Measurements from ENCODE around the gene XIRP2.

XIRP2 gene

GRCh38 chr2:167187049-167187727 is 298.9 kb downstream of the XIRP2 start:
- TF ChIP-seq, protein P1, sequence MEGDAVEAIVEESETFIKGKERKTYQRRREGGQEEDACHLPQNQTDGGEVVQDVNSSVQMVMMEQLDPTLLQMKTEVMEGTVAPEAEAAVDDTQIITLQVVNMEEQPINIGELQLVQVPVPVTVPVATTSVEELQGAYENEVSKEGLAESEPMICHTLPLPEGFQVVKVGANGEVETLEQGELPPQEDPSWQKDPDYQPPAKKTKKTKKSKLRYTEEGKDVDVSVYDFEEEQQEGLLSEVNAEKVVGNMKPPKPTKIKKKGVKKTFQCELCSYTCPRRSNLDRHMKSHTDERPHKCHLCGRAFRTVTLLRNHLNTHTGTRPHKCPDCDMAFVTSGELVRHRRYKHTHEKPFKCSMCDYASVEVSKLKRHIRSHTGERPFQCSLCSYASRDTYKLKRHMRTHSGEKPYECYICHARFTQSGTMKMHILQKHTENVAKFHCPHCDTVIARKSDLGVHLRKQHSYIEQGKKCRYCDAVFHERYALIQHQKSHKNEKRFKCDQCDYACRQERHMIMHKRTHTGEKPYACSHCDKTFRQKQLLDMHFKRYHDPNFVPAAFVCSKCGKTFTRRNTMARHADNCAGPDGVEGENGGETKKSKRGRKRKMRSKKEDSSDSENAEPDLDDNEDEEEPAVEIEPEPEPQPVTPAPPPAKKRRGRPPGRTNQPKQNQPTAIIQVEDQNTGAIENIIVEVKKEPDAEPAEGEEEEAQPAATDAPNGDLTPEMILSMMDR (IDR thresholded peaks at IDR 0.05; ENCODE audit: borderline replicate concordance, control extremely low read depth, extremely low read depth, insufficient read depth, missing control alignments), result no peak
- in situ Hi-C loops (cut with MboI; ENCODE audit: low sequenced_read_pairs, unreplicated experiment), result no loop called here
- no peak for DNase-seq (ENCODE audit: low spot score)

GRCh38 chr2:167187978-167188967 is 300.0 kb downstream of the XIRP2 start:
- TF ChIP-seq, protein P1 (IDR thresholded peaks at IDR 0.05; ENCODE audit: borderline replicate concordance, control extremely low read depth, extremely low read depth, insufficient read depth, missing control alignments), result no peak
- DNase-seq (ENCODE audit: low spot score), result no peak
- in situ Hi-C loops (cut with MboI; ENCODE audit: low sequenced_read_pairs, unreplicated experiment), result no loop called here

GRCh38 chr2:167190053-167190452 is 301.8 kb downstream of the XIRP2 start:
- in situ Hi-C loops (cut with MboI; ENCODE audit: low sequenced_read_pairs, unreplicated experiment), result no loop called here
- DNase-seq (ENCODE audit: low spot score), result no peak
- TF ChIP-seq, protein P1 (IDR thresholded peaks at IDR 0.05; ENCODE audit: borderline replicate concordance, control extremely low read depth, extremely low read depth, insufficient read depth, missing control alignments), result no peak

GRCh38 chr2:167191588-167191987 is 303.3 kb downstream of the XIRP2 start:
- DNase-seq (ENCODE audit: low spot score), result no peak
- in situ Hi-C loops (cut with MboI; ENCODE audit: low sequenced_read_pairs, unreplicated experiment), result no loop called here
- TF ChIP-seq, protein P1 (IDR thresholded peaks at IDR 0.05; ENCODE audit: borderline replicate concordance, control extremely low read depth, extremely low read depth, insufficient read depth, missing control alignments), result no peak

DNA sequence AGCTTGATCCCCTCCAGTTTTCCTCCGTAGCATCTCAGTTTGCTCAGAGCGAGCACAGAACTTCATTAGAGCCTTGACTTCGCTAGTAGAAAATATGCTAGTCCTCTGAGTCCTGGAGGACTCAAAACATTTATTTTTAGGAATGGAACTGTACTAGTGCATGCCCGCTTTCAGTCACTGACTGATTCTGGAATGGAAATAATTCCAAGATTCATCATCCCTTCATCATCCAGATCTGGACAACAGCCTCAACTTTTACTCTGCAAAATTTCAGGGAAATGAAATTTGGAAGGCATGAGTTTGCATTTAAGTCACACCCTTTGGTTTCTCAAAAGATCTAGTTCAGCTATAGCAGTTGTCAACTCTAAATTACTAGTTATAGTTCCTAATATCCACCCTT is 304.6 kb downstream of the XIRP2 start:
- DNase-seq (ENCODE audit: low spot score), result no peak
- in situ Hi-C loops (cut with MboI; ENCODE audit: low sequenced_read_pairs, unreplicated experiment), result no loop called here
- TF ChIP-seq, protein P1 (IDR thresholded peaks at IDR 0.05; ENCODE audit: borderline replicate concordance, control extremely low read depth, extremely low read depth, insufficient read depth, missing control alignments), result no peak

DNA sequence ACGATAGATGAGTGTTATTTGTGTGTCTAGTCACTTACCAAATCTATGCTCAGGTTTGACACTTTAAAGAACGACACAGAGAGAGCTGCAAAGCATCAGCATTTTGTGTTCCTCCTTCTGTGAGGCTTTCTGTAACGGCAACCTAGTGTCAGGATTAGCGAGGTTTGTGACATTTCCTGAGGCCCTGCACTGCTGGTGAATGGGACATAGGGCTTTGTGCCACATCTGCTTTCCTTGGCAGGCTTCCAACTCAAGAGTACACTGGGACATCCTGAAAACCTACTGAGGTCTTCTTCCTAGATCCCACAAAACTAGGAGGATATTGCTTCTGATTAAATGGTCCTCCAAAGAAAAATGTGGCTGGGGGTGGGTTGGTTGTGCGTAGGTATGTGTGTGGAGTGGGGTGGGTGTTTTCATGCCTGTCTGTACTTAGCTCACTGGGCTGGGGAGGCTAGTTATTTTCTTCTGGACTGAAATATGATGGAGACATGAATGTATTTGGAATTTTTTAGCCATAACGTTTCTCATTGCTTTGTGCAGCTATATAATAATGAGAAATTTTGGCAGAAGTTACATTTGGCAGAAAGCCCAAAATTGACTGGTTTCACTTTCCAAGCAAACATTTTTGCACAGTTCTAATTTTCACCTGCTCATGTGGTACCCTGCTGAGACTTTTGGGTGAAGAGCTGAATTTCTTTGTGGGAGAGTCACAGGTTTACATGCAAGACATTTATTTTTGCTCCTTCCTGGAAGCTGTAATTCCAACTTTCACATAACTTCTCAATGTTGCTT is 308.4 kb downstream of the XIRP2 start:
- no peak for DNase-seq (ENCODE audit: low spot score)
- in situ Hi-C loops (cut with MboI; ENCODE audit: low sequenced_read_pairs, unreplicated experiment), result no loop called here
- TF ChIP-seq, protein P1 (IDR thresholded peaks at IDR 0.05; ENCODE audit: borderline replicate concordance, control extremely low read depth, extremely low read depth, insufficient read depth, missing control alignments), result no peak

All from GM13976 (cell line).